GM18511 (cell line): Measurements from ENCODE around the gene FRZB.

ENCODE experiments used
- ATAC-seq: cut with Tn5 transposase; IDR thresholded peaks from one replicate; pipeline ENCODE4 v1.9.1; 2021; ENCODE audit warnings: mild to moderate bottlenecking, moderate library complexity; ENCODE audit not compliant: unreplicated experiment

FRZB gene

GRCh38 chr2:182845794-182846417 lies 20.5 kb downstream of the FRZB start:
- no peak for ATAC-seq

GRCh38 chr2:182836451-182836850 lies 30.0 kb downstream of the FRZB start:
- no peak for ATAC-seq

- ATAC-seq = no peak
Measured at GRCh38 chr2:182834293-182834692, 32.1 kb downstream of the FRZB start.

GRCh38 chr2:182833084-182833854 lies 33.2 kb downstream of the FRZB start:
- ATAC-seq = no peak

- ATAC-seq = no peak
Measured at GRCh38 chr2:182831921-182832320, 34.5 kb downstream of the FRZB start.

GRCh38 chr2:182831101-182831500 lies 35.3 kb downstream of the FRZB start:
- no peak for ATAC-seq

- ATAC-seq = no peak
Measured at GRCh38 chr2:182827182-182827879, 39.1 kb downstream of the FRZB start.

- ATAC-seq = no peak
Measured at GRCh38 chr2:182826496-182826895, 39.9 kb downstream of the FRZB start.

- ATAC-seq = no peak
Measured at GRCh38 chr2:182826064-182826463, 40.4 kb downstream of the FRZB start.

GRCh38 chr2:182824767-182825158 lies 41.7 kb downstream of the FRZB start:
- no peak for ATAC-seq

GRCh38 chr2:182824056-182824766 lies 42.2 kb downstream of the FRZB start:
- ATAC-seq = no peak

- ATAC-seq = no peak
Measured at GRCh38 chr2:182822733-182823132, 43.7 kb downstream of the FRZB start.

GRCh38 chr2:182821182-182821581 lies 45.3 kb downstream of the FRZB start:
- ATAC-seq = no peak

- ATAC-seq = no peak
Measured at GRCh38 chr2:182819412-182819811, 47.0 kb downstream of the FRZB start.

GRCh38 chr2:182818925-182819324 lies 47.5 kb downstream of the FRZB start:
- ATAC-seq = no peak

GRCh38 chr2:182818501-182818900 lies 47.9 kb downstream of the FRZB start:
- ATAC-seq = no peak

- ATAC-seq = no peak
Measured at GRCh38 chr2:182817558-182817957, 48.9 kb downstream of the FRZB start.

GRCh38 chr2:182816866-182817265 lies 49.6 kb downstream of the FRZB start:
- no peak for ATAC-seq

GRCh38 chr2:182814804-182815203 lies 51.6 kb downstream of the FRZB start:
- no peak for ATAC-seq

- ATAC-seq = no peak
Measured at GRCh38 chr2:182814380-182814779, 52.1 kb downstream of the FRZB start.

GRCh38 chr2:182810087-182810486 lies 56.4 kb downstream of the FRZB start:
- ATAC-seq = no peak
